Parathyroid adenoma (tissue), 2 donors: ENCODE data around the gene UQCC2.

Source experiments
- H2AFZ ChIP-seq: fragments of 300-600 bp; sonication (generic); one replicate; pipeline ENCODE4 v1.7.0; 2017; ENCODE audit warnings: antibody characterized with exemption, mild to moderate bottlenecking
- H3K27ac ChIP-seq: fragments of 300-600 bp; sonication (generic); one replicate; pipeline ENCODE4 v1.7.0; 2017
- H3K27me3 ChIP-seq: fragments of 300-600 bp; sonication (generic); one replicate; pipeline ENCODE4 v1.7.0; 2017; ENCODE audit warnings: low read length; ENCODE audit not compliant: control insufficient read depth, insufficient read depth
- H3K36me3 ChIP-seq: fragments of 300-600 bp; sonication (generic); one replicate; pipeline ENCODE4 v1.7.0; 2017; ENCODE audit warnings: low read length; ENCODE audit not compliant: control insufficient read depth, insufficient read depth
- H3K4me1 ChIP-seq: fragments of 300-600 bp; sonication (generic); one replicate; pipeline ENCODE4 v1.7.0; 2017; ENCODE audit warnings: control low read depth
- H3K4me2 ChIP-seq: fragments of 300-600 bp; sonication (generic); one replicate; pipeline ENCODE4 v1.7.0; 2017; ENCODE audit warnings: low read length
- H3K4me3 ChIP-seq: fragments of 300-600 bp; sonication (generic); one replicate; pipeline ENCODE4 v1.7.0; 2017; ENCODE audit warnings: low read depth, low read length
- H3K79me2 ChIP-seq: fragments of 300-600 bp; sonication (generic); one replicate; pipeline ENCODE4 v1.7.0; 2017; ENCODE audit warnings: control low read depth
- H3K9ac ChIP-seq: fragments of 300-600 bp; sonication (generic); one replicate; pipeline ENCODE4 v1.7.0; 2017; ENCODE audit warnings: mild to moderate bottlenecking
- H3K9me3 ChIP-seq: fragments of 300-600 bp; sonication (generic); one replicate; pipeline ENCODE4 v1.7.0; 2017; ENCODE audit warnings: low read length; ENCODE audit not compliant: control insufficient read depth
- TF ChIP-seq, protein P1 (sequence below): fragments of 300-600 bp; sonication (generic); IDR thresholded peaks from one replicate; pipeline ENCODE4 v1.7.0; 2017; ENCODE audit warnings: antibody characterized with exemption, mild to moderate bottlenecking
- donor health status: primary hyperparathyroidism.

The UQCC2 gene

DNA sequence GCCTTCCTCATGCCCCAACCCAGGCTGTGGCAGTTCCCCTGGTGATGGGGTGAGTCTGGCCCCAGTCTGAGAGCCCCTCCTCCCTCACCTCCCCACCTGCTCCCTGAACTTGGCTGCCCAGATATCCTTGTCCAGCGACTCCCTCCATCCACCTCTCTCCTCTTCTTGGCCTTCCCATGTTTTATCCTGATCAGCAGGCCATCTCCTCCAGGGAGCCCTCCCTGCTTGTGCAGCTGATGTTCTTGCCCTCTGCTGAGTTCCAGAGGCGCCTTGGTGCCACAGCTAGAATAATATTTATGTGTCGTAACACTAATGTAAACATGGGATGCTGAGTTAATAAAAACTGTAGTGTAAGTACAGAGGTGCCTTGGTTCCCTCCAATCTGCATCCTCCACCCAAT is 45.6 kb upstream of the UQCC2 start:
- no peak overlapping the region for H3K4me2 ChIP-seq
- H3K27me3 ChIP-seq = no peaks in the 10 kb centered on the region
- no peak overlapping the region for H2AFZ ChIP-seq
- H3K79me2 ChIP-seq = no peaks in the 10 kb centered on the region
- H3K27ac ChIP-seq = no peak overlapping the region
- peaks cover 2% of the 10 kb centered on the region for H3K4me1 ChIP-seq
- H3K9ac ChIP-seq = no peak overlapping the region
- H3K9me3 ChIP-seq = no peaks in the 10 kb centered on the region
- H3K36me3 ChIP-seq = no peaks in the 10 kb centered on the region
- TF ChIP-seq, protein P1, sequence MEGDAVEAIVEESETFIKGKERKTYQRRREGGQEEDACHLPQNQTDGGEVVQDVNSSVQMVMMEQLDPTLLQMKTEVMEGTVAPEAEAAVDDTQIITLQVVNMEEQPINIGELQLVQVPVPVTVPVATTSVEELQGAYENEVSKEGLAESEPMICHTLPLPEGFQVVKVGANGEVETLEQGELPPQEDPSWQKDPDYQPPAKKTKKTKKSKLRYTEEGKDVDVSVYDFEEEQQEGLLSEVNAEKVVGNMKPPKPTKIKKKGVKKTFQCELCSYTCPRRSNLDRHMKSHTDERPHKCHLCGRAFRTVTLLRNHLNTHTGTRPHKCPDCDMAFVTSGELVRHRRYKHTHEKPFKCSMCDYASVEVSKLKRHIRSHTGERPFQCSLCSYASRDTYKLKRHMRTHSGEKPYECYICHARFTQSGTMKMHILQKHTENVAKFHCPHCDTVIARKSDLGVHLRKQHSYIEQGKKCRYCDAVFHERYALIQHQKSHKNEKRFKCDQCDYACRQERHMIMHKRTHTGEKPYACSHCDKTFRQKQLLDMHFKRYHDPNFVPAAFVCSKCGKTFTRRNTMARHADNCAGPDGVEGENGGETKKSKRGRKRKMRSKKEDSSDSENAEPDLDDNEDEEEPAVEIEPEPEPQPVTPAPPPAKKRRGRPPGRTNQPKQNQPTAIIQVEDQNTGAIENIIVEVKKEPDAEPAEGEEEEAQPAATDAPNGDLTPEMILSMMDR = no peak
- no peak overlapping the region for H3K4me3 ChIP-seq

DNA sequence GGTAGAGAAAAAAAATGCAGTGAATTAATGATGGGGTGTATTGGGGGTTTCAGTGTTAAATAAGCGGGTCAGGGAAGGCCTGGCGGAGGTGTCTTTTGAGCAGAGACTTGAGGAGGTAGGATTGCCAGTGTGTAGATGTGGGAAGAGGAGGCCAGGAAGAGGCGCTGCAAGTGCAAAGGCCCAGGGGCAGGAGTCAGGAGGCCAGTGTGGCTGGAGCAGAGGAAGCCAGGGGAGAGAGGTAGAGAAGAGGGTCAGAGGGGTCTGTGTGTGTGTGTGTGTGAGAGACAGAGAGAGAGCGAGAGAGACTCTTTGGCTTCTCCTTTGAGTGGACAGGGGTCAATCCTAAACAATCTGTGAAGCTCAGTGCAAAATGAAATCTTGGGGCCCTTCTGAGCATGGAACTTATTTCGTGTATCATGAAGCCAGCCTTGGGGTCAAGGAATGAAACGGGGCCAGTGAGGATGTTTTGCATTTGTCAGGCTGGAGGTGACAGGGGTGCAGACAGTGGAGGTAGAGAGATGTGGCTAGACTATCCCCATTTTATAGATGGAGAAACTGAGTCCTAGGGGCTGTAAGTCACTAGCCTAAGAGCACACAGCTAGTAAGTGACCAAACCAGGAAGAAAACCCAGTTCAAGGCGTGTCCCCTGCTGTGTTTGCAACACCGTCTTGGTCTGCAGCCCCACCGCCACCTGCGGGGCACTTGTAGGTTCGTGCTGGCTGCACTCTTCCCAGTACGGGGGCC is 44.9 kb upstream of the UQCC2 start:
- Histone ChIP-seq H3K4me3 (no peak overlapping the region), H3K27ac (no peak overlapping the region), H3K79me2 (no peaks in the 10 kb centered on the region), H3K9me3 (no peaks in the 10 kb centered on the region), H3K4me1 (no peaks in the 10 kb centered on the region), H3K27me3 (no peaks in the 10 kb centered on the region), H3K36me3 (no peaks in the 10 kb centered on the region), H3K4me2 (no peak overlapping the region), H2AFZ (no peak overlapping the region), H3K9ac (no peak overlapping the region)
- TF ChIP-seq, protein P1 = no peak

DNA sequence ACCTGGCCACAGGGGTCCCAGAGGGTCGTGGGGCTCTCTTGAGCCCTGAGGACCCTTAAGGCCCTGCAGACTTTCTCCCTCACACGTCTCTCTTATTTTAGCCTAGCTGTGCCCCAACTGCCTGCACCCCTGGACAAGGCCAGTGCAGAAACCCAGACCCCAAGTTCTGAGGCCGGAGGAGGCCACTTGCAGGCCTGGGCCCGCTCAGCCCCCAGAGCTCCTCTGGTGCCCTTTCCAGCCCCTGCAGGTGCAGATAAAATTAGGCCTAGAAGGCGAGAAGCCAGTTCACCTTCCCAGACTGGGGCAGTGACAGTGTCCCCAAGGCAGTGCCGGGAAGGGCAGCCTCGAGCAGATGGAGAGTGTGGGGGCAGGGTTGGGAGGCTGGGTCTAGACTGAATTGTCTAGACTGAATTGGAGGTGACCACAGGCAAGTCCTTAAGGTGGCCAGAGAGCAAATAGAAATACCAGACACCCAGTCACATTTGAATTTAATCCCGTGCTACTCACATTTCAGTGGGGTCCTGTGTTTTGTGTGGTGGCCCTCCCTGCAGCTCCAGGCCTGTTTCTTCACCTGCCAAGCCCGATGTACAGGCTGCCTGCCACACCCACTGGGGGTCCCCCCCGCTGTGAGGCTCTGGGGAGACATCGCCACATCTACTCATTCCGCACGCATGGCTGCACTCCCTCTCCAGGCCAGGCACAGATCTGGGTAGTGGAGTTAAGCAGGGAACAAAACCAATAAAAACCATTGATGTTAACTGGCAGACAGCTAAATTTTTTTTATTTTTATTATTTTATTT is 43.8 kb upstream of the UQCC2 start:
- H3K4me1 ChIP-seq = no peaks in the 10 kb centered on the region
- no peak overlapping the region for H3K27ac ChIP-seq
- H3K4me3 ChIP-seq = no peak overlapping the region
- H3K4me2 ChIP-seq = no peak overlapping the region
- no peak overlapping the region for H2AFZ ChIP-seq
- H3K79me2 ChIP-seq = no peaks in the 10 kb centered on the region
- TF ChIP-seq, protein P1 = no peak
- no peaks in the 10 kb centered on the region for H3K27me3 ChIP-seq
- no peaks in the 10 kb centered on the region for H3K36me3 ChIP-seq
- no peaks in the 10 kb centered on the region for H3K9me3 ChIP-seq
- no peak overlapping the region for H3K9ac ChIP-seq

DNA sequence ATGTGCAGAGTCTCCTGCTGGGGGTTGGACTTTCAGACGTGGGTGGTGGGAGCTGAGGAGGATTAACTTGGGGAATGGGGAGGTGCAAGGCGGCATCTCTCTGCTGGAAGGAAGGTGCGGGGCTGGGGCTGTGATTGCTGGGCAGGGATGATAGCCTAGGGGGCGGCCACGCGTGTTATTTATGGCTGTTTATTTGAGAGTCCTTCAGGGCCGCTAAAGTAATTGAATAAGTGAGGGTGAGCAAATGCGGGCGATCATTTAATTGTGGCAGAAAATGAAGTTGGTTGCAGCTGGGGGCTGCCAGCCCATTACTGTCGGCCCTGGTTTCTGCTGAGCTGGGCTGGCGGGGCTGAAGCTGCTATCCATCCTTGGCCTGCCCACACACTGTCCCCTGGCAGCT is 42.7 kb upstream of the UQCC2 start:
- H3K4me2 ChIP-seq = no peak overlapping the region
- TF ChIP-seq, protein P1 = no peak
- no peak overlapping the region for H3K4me3 ChIP-seq
- H3K4me1 ChIP-seq = no peaks in the 10 kb centered on the region
- H3K27ac ChIP-seq = no peak overlapping the region
- no peaks in the 10 kb centered on the region for H3K9me3 ChIP-seq
- no peak overlapping the region for H3K9ac ChIP-seq
- H3K36me3 ChIP-seq = no peaks in the 10 kb centered on the region
- H3K79me2 ChIP-seq = no peaks in the 10 kb centered on the region
- no peak overlapping the region for H2AFZ ChIP-seq
- H3K27me3 ChIP-seq = no peaks in the 10 kb centered on the region
